GM18873 (cell line): ENCODE data around the gene HRNR.

Source experiments
- ATAC-seq: cut with Tn5 transposase; IDR thresholded peaks from one replicate; pipeline ENCODE4 v1.9.1; 2021; ENCODE audit warnings: mild to moderate bottlenecking, moderate library complexity, moderate number of reproducible peaks; ENCODE audit not compliant: unreplicated experiment, low FRiP score

The HRNR gene

GRCh38 chr1:152189657-152190442 is 34.1 kb downstream of the HRNR start:
- ATAC-seq: no peak

DNA sequence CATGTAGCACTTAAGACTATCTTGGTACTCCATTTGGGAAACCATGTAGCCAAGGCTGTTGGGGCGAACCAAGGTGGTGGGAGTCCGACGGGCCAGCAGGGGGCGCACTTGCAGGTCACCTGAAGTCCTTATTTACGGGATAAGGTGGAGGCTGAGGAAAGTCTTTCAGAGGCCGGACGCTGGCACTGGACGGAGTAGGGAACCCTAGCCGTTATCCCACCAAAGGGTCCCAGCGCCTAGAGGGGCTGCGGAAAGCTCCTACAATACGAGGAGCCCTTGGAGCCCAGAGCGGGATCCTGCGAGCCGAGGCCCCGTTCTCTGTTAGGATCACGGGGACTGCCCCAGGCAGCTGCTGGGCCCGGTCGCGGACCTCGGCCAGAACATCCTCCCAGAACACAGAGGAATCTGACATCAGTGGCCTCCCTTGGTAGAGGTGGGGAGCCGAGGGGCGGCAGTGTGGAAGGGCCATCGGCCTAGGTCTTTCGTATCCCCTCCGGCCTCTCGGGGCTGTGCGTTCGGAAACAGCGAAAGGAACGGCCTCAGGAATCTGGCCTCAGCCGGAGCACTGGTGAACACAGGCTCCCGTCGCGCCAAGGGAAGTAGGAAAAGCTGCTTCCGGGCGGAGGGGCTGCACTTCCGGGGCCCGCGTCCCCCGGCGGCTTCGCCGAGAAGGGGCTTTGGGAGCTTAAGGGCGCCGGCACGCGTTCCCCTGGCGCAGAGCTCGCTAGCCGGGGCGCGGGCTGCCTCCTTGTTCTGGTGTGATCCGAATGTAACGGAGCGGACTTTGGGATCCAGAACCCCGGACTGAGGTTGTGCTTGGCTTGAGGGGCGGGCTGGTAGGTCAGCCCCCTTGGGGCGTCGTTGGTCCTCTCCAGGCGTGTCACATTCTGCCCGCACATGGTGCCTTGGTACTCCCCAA is 35.1 kb downstream of the HRNR start:
- no peak for ATAC-seq

GRCh38 chr1:152186556-152187285 is 37.3 kb downstream of the HRNR start:
- ATAC-seq: no peak

DNA sequence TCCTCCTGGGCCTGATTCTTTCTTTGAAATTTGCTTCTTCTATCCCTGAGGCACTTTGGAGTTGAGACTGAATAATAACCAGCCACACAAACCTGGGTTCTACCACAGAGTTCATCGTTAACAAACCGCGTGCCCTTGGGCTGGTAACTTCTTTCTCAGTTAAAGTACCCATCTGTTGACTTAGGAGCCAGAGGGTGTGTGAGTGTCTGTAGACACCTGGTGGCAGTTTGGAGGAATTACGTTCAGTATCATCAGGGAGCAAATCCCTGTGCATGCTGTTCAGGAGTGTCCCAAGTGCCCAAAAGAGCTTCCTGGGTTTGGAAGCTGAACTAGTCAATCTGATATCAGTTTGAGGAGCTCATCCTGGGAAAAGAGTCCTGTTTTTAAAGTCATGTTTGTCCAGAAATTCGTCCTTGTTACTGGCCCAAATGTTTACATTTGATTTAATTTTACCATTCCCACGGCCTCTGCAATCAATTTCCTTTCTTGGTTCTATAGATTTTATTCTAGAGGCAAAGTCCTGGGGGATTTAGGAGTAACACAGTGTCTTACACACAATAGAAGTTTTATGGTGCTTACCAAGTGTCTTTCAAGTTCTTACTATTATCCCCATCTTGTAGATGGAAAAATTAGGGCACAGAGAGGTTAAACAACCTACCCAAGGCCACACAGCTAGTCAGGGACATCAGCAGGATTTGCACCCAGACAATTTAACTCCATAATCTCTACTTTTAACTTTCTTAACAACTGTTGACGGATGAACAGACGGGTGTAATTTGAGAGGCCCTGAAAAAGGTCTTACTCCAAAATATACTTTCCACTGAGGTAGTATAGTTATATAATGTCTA is 38.2 kb downstream of the HRNR start:
- no peak for ATAC-seq

DNA sequence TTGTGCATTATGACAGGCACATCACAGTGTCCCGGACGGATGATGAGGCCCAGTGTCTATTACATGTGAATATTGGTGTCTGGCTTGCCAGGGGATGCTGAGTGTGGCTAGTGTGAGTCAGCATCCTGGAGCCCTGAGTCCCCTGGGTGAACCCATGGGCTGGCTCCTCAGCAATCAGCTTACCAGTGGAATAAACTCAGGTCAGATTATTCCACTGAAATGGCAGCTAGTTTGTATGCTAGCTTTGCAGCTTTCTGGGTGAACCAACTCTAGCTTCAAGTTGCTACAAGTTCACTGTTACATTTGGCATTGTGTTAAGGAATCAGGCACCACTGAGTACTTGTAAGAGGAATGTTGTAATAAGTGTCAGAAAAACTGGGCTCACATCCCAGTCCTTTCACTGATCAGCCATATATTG is 41.0 kb downstream of the HRNR start:
- no peak for ATAC-seq

- no peak for ATAC-seq
Measured at GRCh38 chr1:152182431-152182830, 41.6 kb downstream of the HRNR start.

DNA sequence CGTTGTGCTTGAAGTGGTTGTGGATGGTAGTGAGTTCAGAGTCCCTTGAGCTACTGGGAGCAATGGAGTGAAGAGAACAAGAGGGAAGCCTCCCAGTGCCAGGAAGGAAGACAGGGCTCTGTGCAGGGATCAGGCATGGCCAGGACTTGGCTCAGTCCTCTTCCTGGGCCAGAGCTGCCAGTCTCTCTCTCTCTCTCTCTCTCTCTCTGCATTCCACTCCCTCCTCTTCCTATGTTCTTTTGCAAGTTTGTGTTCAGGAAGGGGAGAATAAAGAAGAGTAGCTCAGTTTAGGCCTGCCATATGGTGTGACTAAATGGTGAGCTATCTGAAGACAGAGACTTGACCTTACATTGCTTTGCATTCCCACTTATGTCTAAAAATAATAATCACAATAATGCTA is 44.4 kb downstream of the HRNR start:
- ATAC-seq: no peak

DNA sequence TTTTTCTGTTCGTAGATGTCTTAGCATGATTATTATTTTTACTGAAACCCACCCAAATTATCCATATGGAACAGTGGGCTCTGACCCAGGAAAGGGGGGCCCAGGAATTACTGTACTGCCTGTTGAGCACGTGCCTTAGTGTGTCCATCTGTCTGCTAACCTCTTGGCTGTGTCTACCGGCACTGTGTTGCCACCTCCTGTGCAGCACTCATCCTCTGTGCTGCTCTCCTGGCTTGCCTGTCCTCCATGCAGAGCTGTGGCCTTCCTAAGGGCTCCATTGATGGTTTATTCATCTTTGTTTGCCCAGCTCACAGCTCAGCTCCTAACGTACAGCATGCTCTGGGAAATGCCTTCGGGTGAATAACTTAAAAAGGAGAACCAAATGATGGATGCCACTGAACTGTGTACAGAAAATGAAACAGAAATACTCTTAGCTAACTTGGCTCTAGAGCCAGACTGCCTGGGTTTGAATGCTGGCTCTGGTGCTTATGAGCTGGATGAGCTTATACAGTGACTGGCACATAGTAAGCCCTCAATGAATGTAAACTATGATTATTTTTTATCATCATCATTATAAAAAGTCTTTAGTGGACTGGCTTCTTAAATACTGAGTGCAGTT is 53.6 kb downstream of the HRNR start:
- ATAC-seq: no peak

- ATAC-seq: no peak
Measured at GRCh38 chr1:152169366-152170025, 54.5 kb downstream of the HRNR start.

DNA sequence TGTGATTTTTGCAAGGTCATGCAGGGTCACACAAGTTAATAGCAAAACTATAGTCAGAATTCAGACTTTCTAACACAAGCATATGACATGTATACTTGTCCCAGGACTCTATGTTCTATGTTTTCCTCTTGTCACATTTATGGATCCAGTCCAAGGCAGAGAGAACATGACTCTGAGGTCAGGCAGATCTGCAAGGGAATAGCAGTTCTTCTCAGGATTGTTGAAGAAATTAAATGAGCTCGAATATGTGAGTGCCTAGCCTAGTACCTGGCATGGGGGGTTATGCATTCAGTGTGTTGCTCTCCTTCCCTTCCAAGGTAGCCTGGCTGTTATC is 55.5 kb downstream of the HRNR start:
- no peak for ATAC-seq

GRCh38 chr1:152167835-152168534 is 56.0 kb downstream of the HRNR start:
- no peak for ATAC-seq

GRCh38 chr1:152166966-152167365 is 57.0 kb downstream of the HRNR start:
- no peak for ATAC-seq

DNA sequence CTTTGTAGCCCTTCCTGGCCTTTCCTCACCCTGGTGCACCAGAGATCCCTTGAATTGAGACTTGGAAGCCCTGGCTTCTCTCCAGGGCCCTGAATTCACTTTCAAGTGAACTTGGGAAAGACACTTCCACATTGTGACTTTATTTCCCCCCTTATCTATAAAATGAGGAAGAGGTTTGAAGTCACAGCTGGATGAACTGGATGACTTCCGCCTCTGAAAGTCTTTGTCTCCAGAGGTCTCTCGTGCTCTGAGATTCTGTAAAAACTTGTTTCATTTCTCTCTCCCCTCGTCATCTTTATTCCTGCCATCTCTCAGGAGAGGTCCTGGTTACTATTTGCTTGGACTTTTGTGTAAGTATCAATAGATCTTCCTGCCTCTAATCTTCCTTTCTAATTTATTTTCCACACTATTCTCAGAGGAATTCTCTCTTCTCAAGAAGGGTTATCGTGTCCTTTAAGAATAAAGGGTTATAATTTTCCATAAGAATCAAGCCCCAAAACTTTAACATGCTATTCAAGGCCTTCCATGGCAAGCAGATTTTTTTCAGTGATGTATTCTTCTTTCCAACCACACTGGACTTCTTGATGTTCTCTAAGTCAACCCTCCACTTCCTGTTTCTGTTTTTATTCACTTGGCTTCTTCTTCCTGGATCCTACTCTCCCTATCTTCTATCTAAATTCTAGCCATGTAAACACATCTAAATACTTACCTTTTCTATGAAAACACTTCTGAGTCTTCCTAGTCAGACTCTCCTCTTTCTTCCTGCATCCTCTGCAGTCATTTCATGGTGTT is 58.5 kb downstream of the HRNR start:
- ATAC-seq: no peak

GRCh38 chr1:152164517-152165136 is 59.4 kb downstream of the HRNR start:
- ATAC-seq: no peak

- no peak for ATAC-seq
Measured at GRCh38 chr1:152162792-152163463, 61.1 kb downstream of the HRNR start.
